Sigmoid colon (tissue), 7 donors: Measurements from ENCODE around the gene SIRPG. TPM values are rescaled to one million over a fixed set of nuclear protein-coding genes. Genes with fewer than 3 reads are reported as not detected.

Experiments
- DNase-seq: peaks from one replicate; pipeline ENCODE4 v3.0.0-alpha.2; 2019
- H3K27ac ChIP-seq, 4 donors: fragments of 200-600 bp; sonication (generic); one replicate each; pipeline ENCODE4 v1.5.1; 2016 to 2019; ENCODE audit warnings: mild to moderate bottlenecking in 1 of 4
- H3K27me3 ChIP-seq, 3 donors: fragments of 200-600 bp; sonication (generic); one replicate each; pipeline ENCODE4 v1.5.1; 2019; ENCODE audit warnings: mild to moderate bottlenecking in 1 of 3
- H3K36me3 ChIP-seq, 4 donors: fragments of 200-600 bp; sonication (generic); one replicate each; pipeline ENCODE4 v1.5.1; 2016 to 2019
- H3K4me1 ChIP-seq, 4 donors: fragments of 200-600 bp; sonication (generic); one replicate each; pipeline ENCODE4 v1.5.1; 2017 to 2019
- H3K4me3 ChIP-seq, 4 donors: fragments of 200-600 bp; sonication (generic); one replicate each; pipeline ENCODE4 v1.5.1; 2017 to 2019; ENCODE audit warnings: mild to moderate bottlenecking in 2 of 4, moderate library complexity in 1 of 4
- H3K9me3 ChIP-seq, 4 donors: fragments of 200-600 bp in 3 of 4; sonication (generic) in 3 of 4; one replicate each; pipeline versions ENCODE4 v1.5.1 to v1.6.1; 2013 to 2019
- CTCF ChIP-seq, 4 experiments: fragments of 450-650 bp in 3 of 4; fragments of 200-600 bp in 1 of 4; IDR thresholded peaks; one replicate each; pipeline ENCODE4 v1.5.1; 2016 to 2019; ENCODE audit warnings: antibody characterized with exemption in 4 of 4, mild to moderate bottlenecking in 3 of 4, moderate library complexity in 2 of 4
- EP300 ChIP-seq, 4 donors: sonication (generic); formaldehyde crosslinking; IDR thresholded peaks; one replicate each; pipeline ENCODE4 v1.6.1; 2017; ENCODE audit warnings: antibody characterized with exemption in 4 of 4
- POLR2A ChIP-seq, 2 donors: fragments of 450-650 bp; IDR thresholded peaks; one replicate each; pipeline ENCODE4 v1.6.1; 2016; ENCODE audit warnings: antibody characterized with exemption in 2 of 2, mild to moderate bottlenecking in 2 of 2, moderate library complexity in 2 of 2
- POLR2AphosphoS5 ChIP-seq, 4 donors: sonication (generic); formaldehyde crosslinking; IDR thresholded peaks; one replicate each; pipeline ENCODE4 v1.6.1; 2017; ENCODE audit warnings: antibody characterized with exemption in 4 of 4
- WGBS, 2 donors: extraction: QIAGEN DNeasy Blood & Tissue Kit; methylation state at CpG; one replicate each; pipeline ENCODE4 v1.1.7; 2013; 5-methylcytosine and 5-hydroxymethylcytosine counted together
- intact Hi-C: fragments of 100-400 bp; cut with DNase I; formaldehyde crosslinking; loops from one replicate; pipeline ENCODE4 v1.15.1; 2023
- polyA plus RNA-seq, 3 donors: library from polyadenylated mRNA; stranded (reverse); fragments of 200-250 nt; gene quantifications; one replicate each; pipeline ENCODE4 v1.2.3, GENCODE V29; 2013
- total RNA-seq, 4 donors: library from RNA; depleted of rRNA; stranded (reverse); fragments of >200 nt; gene quantifications; one replicate each; pipeline ENCODE4 v1.1.0, GENCODE V29; 2016
- donor health status: healthy with polysubstance abuse.
- donor health status: Bipolar disorder and iron deficiency.
- donor health status: healthy.

The SIRPG gene
- total and polyA plus RNA-seq, 7 donors = 0.27 to 11.0 (median 0.60) TPM; not detected in 4

DNA sequence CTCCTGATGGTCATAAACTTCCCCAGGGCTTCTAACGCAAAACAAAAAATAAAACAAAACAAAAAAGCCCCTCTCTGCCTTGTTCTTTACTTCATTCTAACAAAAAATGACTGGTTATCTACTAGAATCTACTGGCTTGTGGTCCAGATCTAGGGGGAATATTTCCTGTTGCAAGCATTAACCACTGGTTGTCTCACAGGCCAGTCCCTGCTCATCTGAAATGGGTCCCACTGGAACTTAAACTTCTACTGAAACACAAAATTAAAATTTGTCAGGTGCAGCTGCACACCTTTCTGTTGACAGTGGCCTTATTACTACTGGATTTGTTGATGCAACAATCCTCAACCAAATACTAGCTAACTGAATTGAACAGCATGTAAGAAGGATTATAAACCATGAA lies 5.5 kb downstream of the SIRPG start:
- 51 to 77% methylated on average over 1 of the region's 1 CpG for WGBS, 2 donors
- no peaks in the 10 kb centered on the region for H3K9me3 ChIP-seq
- no peak for TF ChIP-seq POLR2AphosphoS5 (IDR thresholded peaks at IDR 0.05)
- no peak for TF ChIP-seq CTCF (IDR thresholded peaks at IDR 0.05)
- no peak for TF ChIP-seq EP300 (IDR thresholded peaks at IDR 0.05)
- no peak for TF ChIP-seq POLR2A (IDR thresholded peaks at IDR 0.05)
- intact Hi-C loops = no loop called here
- no peak overlapping the region for H3K4me3 ChIP-seq
- no peak for DNase-seq
- H3K27ac ChIP-seq = no peak overlapping the region
- no peaks in the 10 kb centered on the region for H3K4me1 ChIP-seq
- H3K36me3 ChIP-seq = no peaks in the 10 kb centered on the region
- no peaks in the 10 kb centered on the region for H3K27me3 ChIP-seq

- Histone ChIP-seq H3K4me3 (no peak overlapping the region), H3K9me3 (no peaks in the 10 kb centered on the region), H3K27me3 (no peaks in the 10 kb centered on the region), H3K27ac (no peak overlapping the region), H3K36me3 (no peaks in the 10 kb centered on the region), H3K4me1 (no peaks in the 10 kb centered on the region)
- no peak for DNase-seq
- WGBS, 2 donors = 70 to 72% methylated on average over 3 of the region's 3 CpGs
- TF ChIP-seq EP300 (IDR thresholded peaks at IDR 0.05) = no peak
- TF ChIP-seq POLR2AphosphoS5 (IDR thresholded peaks at IDR 0.05) = no peak
- no peak for TF ChIP-seq CTCF (IDR thresholded peaks at IDR 0.05)
- no peak for TF ChIP-seq POLR2A (IDR thresholded peaks at IDR 0.05)
- intact Hi-C loops = no loop called here
These were observed 6.1 kb downstream of the SIRPG start for GRCh38 chr20:1651268-1652058.

GRCh38 chr20:1648101-1648500 lies 9.5 kb downstream of the SIRPG start:
- no peak for DNase-seq
- H3K4me1 ChIP-seq = no peaks in the 10 kb centered on the region
- intact Hi-C loops = no loop called here
- TF ChIP-seq CTCF (IDR thresholded peaks at IDR 0.05) (no peak), POLR2A (IDR thresholded peaks at IDR 0.05) (no peak), POLR2AphosphoS5 (IDR thresholded peaks at IDR 0.05) (no peak), EP300 (IDR thresholded peaks at IDR 0.05) (no peak)
- H3K4me3 ChIP-seq = no peak overlapping the region
- no peaks in the 10 kb centered on the region for H3K36me3 ChIP-seq
- WGBS, 2 donors = 69 to 79% methylated on average over 5 of the region's 5 CpGs
- H3K9me3 ChIP-seq = no peaks in the 10 kb centered on the region
- no peak overlapping the region for H3K27ac ChIP-seq
- no peaks in the 10 kb centered on the region for H3K27me3 ChIP-seq

DNA sequence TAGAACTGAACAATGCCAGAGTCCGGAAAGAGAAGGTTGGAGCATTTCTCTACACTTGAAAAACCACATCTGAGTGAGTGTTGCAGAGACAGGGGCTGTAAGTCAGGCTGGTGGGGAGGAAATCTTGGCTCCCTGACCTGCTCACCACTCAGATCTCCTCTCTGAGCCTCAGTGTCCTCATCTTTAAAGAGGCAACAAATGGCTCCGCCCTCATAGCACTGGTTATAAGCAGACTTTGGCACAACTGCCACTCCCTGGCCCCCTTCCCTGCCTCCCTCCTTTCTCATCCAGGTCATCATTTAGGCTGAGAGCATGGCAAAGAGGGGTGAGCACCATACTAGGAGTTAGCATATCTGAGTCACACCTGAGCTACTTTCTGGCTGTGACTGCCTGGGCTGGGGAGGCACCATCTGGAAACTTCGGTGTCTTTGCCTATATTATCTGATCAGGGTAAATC lies 10.6 kb downstream of the SIRPG start:
- DNase-seq = no peak
- intact Hi-C loops = no loop called here
- no peaks in the 10 kb centered on the region for H3K27me3 ChIP-seq
- no peak overlapping the region for H3K4me3 ChIP-seq
- no peak for TF ChIP-seq POLR2AphosphoS5 (IDR thresholded peaks at IDR 0.05)
- no peak for TF ChIP-seq CTCF (IDR thresholded peaks at IDR 0.05)
- no peak for TF ChIP-seq POLR2A (IDR thresholded peaks at IDR 0.05)
- WGBS, 2 donors = 81 to 92% methylated on average over 3 of the region's 3 CpGs
- no peaks in the 10 kb centered on the region for H3K4me1 ChIP-seq
- H3K36me3 ChIP-seq = no peaks in the 10 kb centered on the region
- no peak overlapping the region for H3K27ac ChIP-seq
- H3K9me3 ChIP-seq = no peaks in the 10 kb centered on the region
